ENCODE results near the gene TRPC6.
"Not testable (repeated sequence)": the region's sequence is repeated elsewhere in the genome, so short reads cannot be mapped to it uniquely, and the experiment has no call there.

Gene TRPC6

DNA sequence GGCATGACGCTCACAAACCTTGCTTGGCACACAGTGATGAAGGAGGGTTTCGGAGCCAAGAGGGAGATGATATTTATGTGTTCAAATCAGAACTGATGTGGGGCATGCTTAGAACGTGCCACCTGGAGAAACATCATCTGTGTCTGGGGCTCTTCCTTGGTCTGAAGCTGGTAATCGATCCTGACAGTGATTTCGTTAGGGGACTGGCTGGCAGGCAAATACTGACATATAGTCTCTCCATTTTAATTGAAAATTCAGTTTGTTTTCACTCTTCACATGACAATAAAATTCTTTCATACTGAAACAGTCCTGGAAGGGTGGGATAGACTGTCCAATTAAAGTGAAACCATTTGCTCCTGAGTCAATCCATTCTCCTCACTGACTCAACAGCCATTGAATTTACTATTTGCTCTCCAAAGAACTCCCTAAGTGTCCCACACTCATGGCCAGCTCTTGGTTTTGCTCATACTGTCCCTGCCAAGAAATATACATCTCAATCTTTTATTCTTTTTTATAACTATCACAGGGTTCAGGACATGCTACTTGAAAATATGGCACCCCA lies 134.8 kb downstream of the TRPC6 start:
- H3K4me1 Mint-ChIP-seq (ENCODE audit: low read depth): no peaks in the 10 kb centered on the region
- H3K9me3 Mint-ChIP-seq: no peaks in the 10 kb centered on the region
- no peaks in the 10 kb centered on the region for H3K36me3 Mint-ChIP-seq (ENCODE audit: low read depth)
- H3K27ac Mint-ChIP-seq: no peak overlapping the region
- H3K4me3 Mint-ChIP-seq: no peak overlapping the region
- H3K27me3 Mint-ChIP-seq (ENCODE audit: low read depth): no peaks in the 10 kb centered on the region

DNA sequence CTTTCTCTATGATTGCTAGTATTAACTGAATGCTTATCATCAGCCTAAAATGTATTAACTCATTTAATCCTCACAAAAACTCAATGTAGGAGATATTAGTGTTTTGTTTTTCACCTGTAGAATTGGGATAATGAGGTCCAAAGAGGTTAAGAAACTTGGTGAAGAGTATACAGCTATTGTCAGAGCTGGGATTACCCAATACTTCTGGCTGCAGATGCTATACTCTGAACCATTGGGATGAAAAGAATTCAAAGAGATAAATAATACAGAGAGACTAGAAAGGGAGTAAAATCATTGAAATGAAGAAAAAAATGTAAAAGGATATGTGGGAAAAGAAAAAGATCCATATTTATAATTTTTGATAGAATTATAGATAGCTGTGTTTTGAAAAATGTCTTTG lies 137.1 kb downstream of the TRPC6 start:
- no peak overlapping the region for H3K4me3 Mint-ChIP-seq
- no peaks in the 10 kb centered on the region for H3K27me3 Mint-ChIP-seq (ENCODE audit: low read depth)
- no peaks in the 10 kb centered on the region for H3K4me1 Mint-ChIP-seq (ENCODE audit: low read depth)
- H3K9me3 Mint-ChIP-seq: no peaks in the 10 kb centered on the region
- no peaks in the 10 kb centered on the region for H3K36me3 Mint-ChIP-seq (ENCODE audit: low read depth)
- H3K27ac Mint-ChIP-seq: no peak overlapping the region

DNA sequence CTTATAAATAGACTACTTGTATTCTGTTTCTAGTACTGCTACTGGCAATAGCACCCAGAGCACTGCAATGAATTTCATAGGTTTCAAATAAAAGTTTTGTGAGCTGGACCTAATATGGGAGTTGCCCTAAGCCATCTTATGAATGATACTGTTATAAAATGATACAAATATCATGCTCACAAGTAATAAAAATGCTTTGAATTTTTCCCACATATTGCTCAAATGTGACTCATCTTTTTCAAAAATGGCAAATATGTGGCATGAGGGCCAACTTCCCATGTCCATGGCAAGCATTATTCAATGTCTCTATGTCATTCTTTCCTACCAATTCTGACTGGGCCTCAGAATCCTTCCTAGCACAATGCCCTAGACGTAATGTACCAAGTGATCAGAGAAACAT lies 137.6 kb downstream of the TRPC6 start:
- Mint-ChIP-seq H3K4me3 (no peak overlapping the region), H3K27me3 (ENCODE audit: low read depth) (no peaks in the 10 kb centered on the region), H3K4me1 (ENCODE audit: low read depth) (no peaks in the 10 kb centered on the region), H3K36me3 (ENCODE audit: low read depth) (no peaks in the 10 kb centered on the region), H3K9me3 (no peaks in the 10 kb centered on the region), H3K27ac (no peak overlapping the region)

GRCh38 chr11:101445761-101446160 lies 138.0 kb downstream of the TRPC6 start:
- no peaks in the 10 kb centered on the region for H3K36me3 Mint-ChIP-seq (ENCODE audit: low read depth)
- no peak overlapping the region for H3K4me3 Mint-ChIP-seq
- no peaks in the 10 kb centered on the region for H3K9me3 Mint-ChIP-seq
- no peaks in the 10 kb centered on the region for H3K4me1 Mint-ChIP-seq (ENCODE audit: low read depth)
- no peaks in the 10 kb centered on the region for H3K27me3 Mint-ChIP-seq (ENCODE audit: low read depth)
- no peak overlapping the region for H3K27ac Mint-ChIP-seq

DNA sequence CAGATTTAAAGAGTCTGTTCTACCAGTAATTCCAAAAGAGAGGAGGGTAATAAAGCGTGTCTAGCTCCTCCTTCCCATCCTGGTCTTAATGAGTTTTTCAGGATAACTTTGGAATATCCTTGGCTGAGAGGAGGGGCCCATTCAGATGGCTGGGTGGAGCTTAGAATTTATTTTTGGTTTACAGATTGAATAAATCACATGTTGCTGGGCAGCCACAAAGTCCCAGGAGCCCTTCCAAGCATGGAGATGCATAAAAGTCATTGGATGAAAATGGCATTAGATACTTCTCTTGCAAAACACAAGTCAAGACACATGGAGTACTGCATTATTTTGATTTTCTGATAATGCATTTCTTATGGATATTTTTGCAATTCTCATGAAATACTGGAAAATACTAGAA lies 139.0 kb downstream of the TRPC6 start:
- Mint-ChIP-seq H3K4me3 (no peak overlapping the region), H3K4me1 (ENCODE audit: low read depth) (no peaks in the 10 kb centered on the region), H3K27me3 (ENCODE audit: low read depth) (no peaks in the 10 kb centered on the region), H3K36me3 (ENCODE audit: low read depth) (no peaks in the 10 kb centered on the region), H3K27ac (no peak overlapping the region), H3K9me3 (no peaks in the 10 kb centered on the region)

- H3K9me3 Mint-ChIP-seq: peaks cover 1% of the 10 kb centered on the region
- H3K4me1 Mint-ChIP-seq (ENCODE audit: low read depth): no peaks in the 10 kb centered on the region
- H3K4me3 Mint-ChIP-seq: no peak overlapping the region
- no peaks in the 10 kb centered on the region for H3K36me3 Mint-ChIP-seq (ENCODE audit: low read depth)
- H3K27me3 Mint-ChIP-seq (ENCODE audit: low read depth): no peaks in the 10 kb centered on the region
- no peak overlapping the region for H3K27ac Mint-ChIP-seq
Measured at GRCh38 chr11:101444164-101444563, 139.6 kb downstream of the TRPC6 start.

DNA sequence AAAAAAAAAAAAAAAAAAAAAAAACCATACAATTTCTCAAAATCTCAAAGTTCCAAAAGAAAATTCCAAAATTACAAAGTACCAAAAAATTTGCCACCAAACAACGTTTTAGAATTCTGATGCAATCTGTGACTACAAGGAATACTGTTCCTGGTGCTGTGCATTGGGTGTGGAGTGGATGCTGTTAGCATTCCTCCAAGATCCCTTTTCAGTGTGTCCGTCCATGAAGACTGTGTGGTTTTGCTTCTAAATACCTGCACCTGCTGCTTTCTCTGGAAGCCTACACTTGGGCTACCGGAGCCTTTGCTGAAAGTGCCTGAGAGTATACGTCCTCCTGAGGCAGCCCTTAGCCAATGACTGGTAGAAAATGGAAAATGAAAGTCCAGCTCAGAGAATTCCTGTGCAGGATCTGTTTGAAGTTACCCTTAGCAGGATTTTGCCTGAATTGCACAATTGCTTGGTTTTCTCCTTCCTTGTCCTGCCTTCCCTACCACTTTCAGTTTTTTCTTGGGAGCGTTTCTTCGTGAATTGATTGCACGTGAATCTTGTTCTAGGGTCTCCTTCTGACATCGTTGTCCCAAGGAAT lies 140.8 kb downstream of the TRPC6 start:
- H3K36me3 Mint-ChIP-seq (ENCODE audit: low read depth): no peaks in the 10 kb centered on the region
- H3K4me3 Mint-ChIP-seq: no peak overlapping the region
- H3K9me3 Mint-ChIP-seq: peaks cover 4% of the 10 kb centered on the region
- H3K4me1 Mint-ChIP-seq (ENCODE audit: low read depth): no peaks in the 10 kb centered on the region
- no peaks in the 10 kb centered on the region for H3K27me3 Mint-ChIP-seq (ENCODE audit: low read depth)
- H3K27ac Mint-ChIP-seq: no peak overlapping the region

DNA sequence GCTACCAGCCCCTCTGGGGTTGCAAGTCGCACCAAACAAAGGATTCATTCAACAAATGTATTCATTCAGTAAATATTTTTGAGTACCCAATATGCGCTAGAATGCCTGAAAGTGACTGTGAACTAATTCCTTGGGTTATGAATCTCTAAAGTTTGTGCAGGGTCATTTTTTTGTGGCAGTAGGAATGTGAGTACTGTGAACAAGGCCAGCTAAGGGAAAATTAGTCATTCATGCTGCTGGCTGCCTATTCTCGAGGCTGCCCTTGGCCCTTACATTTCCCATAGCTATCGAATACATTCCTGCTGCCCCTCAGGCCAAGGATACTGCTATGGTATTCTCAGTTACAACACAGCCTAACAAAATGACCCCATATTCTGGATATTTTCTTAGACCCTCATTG lies 141.6 kb downstream of the TRPC6 start:
- Mint-ChIP-seq H3K4me1 (ENCODE audit: low read depth) (no peaks in the 10 kb centered on the region), H3K27ac (no peak overlapping the region), H3K36me3 (ENCODE audit: low read depth) (no peaks in the 10 kb centered on the region), H3K4me3 (no peak overlapping the region), H3K27me3 (ENCODE audit: low read depth) (no peaks in the 10 kb centered on the region), H3K9me3 (peaks cover 4% of the 10 kb centered on the region)

GRCh38 chr11:101441747-101442146 lies 142.1 kb downstream of the TRPC6 start:
- H3K4me1 Mint-ChIP-seq (ENCODE audit: low read depth): no peaks in the 10 kb centered on the region
- H3K36me3 Mint-ChIP-seq (ENCODE audit: low read depth): no peaks in the 10 kb centered on the region
- H3K27ac Mint-ChIP-seq: no peak overlapping the region
- H3K9me3 Mint-ChIP-seq: peaks cover 4% of the 10 kb centered on the region
- H3K4me3 Mint-ChIP-seq: no peak overlapping the region
- H3K27me3 Mint-ChIP-seq (ENCODE audit: low read depth): no peaks in the 10 kb centered on the region

- Mint-ChIP-seq H3K4me3 (no peak overlapping the region), H3K27me3 (ENCODE audit: low read depth) (no peaks in the 10 kb centered on the region), H3K9me3 (peaks cover 4% of the 10 kb centered on the region), H3K27ac (no peak overlapping the region), H3K36me3 (ENCODE audit: low read depth) (no peaks in the 10 kb centered on the region), H3K4me1 (ENCODE audit: low read depth) (no peaks in the 10 kb centered on the region)
Measured at GRCh38 chr11:101439488-101439887, 144.3 kb downstream of the TRPC6 start.

GRCh38 chr11:101438708-101439107 lies 145.1 kb downstream of the TRPC6 start:
- H3K27me3 Mint-ChIP-seq (ENCODE audit: low read depth); H3K27ac Mint-ChIP-seq; H3K4me3 Mint-ChIP-seq; H3K9me3 Mint-ChIP-seq; H3K4me1 Mint-ChIP-seq (ENCODE audit: low read depth); H3K36me3 Mint-ChIP-seq (ENCODE audit: low read depth): not testable (repeated sequence)

GRCh38 chr11:101438126-101438525 lies 145.7 kb downstream of the TRPC6 start:
- Mint-ChIP-seq H3K9me3 (peaks cover 5% of the 10 kb centered on the region), H3K4me3 (no peak overlapping the region), H3K27me3 (ENCODE audit: low read depth) (no peaks in the 10 kb centered on the region), H3K27ac (no peak overlapping the region), H3K36me3 (ENCODE audit: low read depth) (no peaks in the 10 kb centered on the region), H3K4me1 (ENCODE audit: low read depth) (no peaks in the 10 kb centered on the region)

DNA sequence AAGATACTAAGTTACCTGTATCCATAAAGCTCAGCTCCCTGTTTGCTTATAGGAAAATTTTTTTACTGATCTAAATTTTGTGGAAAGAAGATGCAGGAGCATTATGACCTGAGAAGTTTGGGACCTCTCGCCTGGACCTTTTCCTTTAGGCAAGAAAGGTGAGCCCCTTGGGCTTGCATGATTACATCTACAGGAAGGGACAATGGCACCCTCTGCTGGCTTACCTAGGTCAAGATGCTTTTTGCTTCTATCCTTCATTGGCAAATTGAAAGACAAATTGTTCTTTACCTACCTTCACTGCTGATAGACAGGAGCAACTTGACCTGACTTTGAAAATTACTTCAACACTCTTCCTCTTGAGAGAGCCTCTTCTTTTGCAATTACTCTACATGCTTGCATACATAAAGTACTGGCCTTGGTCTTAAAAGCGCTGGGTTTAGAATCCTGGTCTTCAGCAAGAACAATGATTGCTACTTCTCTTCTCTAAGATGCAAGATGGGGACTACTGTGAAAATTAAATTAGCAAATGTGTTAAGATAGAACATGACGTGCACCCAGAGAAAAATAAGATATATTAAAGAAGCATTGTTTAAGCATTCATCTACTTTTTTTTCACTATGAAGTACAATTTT lies 147.2 kb downstream of the TRPC6 start:
- H3K27ac Mint-ChIP-seq: no peak overlapping the region

GRCh38 chr11:101435408-101435973 lies 148.3 kb downstream of the TRPC6 start:
- no peak overlapping the region for H3K27ac Mint-ChIP-seq
- no peak overlapping the region for H3K4me3 Mint-ChIP-seq
- H3K27me3 Mint-ChIP-seq (ENCODE audit: low read depth): no peaks in the 10 kb centered on the region
- peaks cover 17% of the 10 kb centered on the region for H3K9me3 Mint-ChIP-seq
- no peaks in the 10 kb centered on the region for H3K4me1 Mint-ChIP-seq (ENCODE audit: low read depth)
- no peaks in the 10 kb centered on the region for H3K36me3 Mint-ChIP-seq (ENCODE audit: low read depth)

More for the DNA sequence above, 147.2 kb downstream of the TRPC6 start:
- no peaks in the 10 kb centered on the region for H3K36me3 Mint-ChIP-seq (ENCODE audit: low read depth)
- peaks cover 17% of the 10 kb centered on the region for H3K9me3 Mint-ChIP-seq
- H3K27me3 Mint-ChIP-seq (ENCODE audit: low read depth): no peaks in the 10 kb centered on the region
- no peak overlapping the region for H3K4me3 Mint-ChIP-seq
- H3K4me1 Mint-ChIP-seq (ENCODE audit: low read depth): no peaks in the 10 kb centered on the region

DNA sequence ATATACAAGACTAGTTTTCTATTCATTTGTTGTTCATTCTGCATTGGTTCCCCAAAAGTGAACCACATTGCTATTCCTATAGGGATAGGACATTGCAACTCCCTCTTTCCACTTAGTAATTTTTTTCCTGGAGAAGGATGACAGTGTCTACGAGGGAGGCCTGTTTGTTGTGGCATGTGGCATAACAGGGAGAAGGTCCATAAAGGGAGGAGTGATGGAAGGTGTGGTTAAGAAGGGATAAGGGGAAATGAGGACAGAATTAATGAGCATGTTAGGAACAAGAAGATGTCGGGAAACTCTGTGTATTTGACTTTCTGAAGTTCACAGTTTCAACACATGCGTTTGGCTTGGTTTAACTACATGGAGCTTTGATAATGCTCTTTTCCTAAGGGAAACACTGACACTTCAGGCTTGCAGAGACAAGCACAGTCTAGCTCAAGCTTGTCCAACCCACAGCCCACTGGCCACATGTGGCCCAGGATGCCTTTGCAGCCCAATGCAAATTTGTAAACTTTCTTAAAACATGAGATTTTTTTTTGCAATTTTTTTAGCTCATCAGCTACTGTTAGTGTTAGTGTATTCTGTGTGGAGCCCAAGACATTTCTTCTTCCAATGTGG lies 149.7 kb downstream of the TRPC6 start:
- Mint-ChIP-seq H3K9me3 (peaks cover 15% of the 10 kb centered on the region), H3K4me3 (no peak overlapping the region), H3K27ac (no peak overlapping the region), H3K27me3 (ENCODE audit: low read depth) (no peaks in the 10 kb centered on the region), H3K4me1 (ENCODE audit: low read depth) (no peaks in the 10 kb centered on the region), H3K36me3 (ENCODE audit: low read depth) (no peaks in the 10 kb centered on the region)
